ENCODE results near the gene MAGI1.

GRCh38 chr3:65385805-65386204, 652.9 kb downstream of the MAGI1 start:
- TF ChIP-seq CTCF (conservative IDR thresholded peaks at IDR 0.05; ENCODE audit: low read length) (no peak), EZH2phosphoT487 (IDR thresholded peaks at IDR 0.05; ENCODE audit: borderline replicate concordance) (no peak)

All from Loucy (cell line).